ENCODE measurements around the gene TTC28. TPM values are rescaled to one million over a fixed set of nuclear protein-coding genes. Genes with fewer than 3 reads are reported as not detected.

TTC28 gene
- total and polyA plus RNA-seq, 10 of the 15 experiments (the other 5 are each of a cell fraction or from before 2014, with no cell fraction given): 0.15 to 8.4 (median 1.4) TPM

DNA sequence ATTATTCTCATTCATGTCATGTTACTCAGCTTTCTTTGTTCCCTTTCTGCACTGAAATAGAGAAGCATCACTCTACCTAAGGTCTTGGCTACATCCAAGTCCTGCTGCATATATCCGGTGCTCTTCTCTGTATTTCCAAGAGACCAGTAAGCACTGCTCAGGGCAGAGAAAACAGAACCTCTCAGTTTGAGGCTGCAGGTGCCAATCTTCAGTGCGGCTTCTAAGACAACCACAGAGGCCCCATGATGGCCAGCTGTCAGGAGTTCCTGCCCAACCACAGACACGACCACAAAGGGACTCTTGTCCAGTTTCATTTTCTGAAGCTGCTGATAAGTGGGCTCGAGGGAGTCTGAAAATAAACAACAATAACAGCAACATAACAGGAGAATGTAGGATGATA is 382.1 kb downstream of the TTC28 start (continued):
- TF ChIP-seq ZNF687 (IDR thresholded peaks at IDR 0.05) (no peak), MAX (IDR thresholded peaks at IDR 0.05; ENCODE audit: low read depth, low read length) (no peak), YBX1 (IDR thresholded peaks at IDR 0.05) (no peak), RELB (IDR thresholded peaks at IDR 0.05; ENCODE audit: low read depth) (no peak), PRDM15 (CRISPR knock-in tag; IDR thresholded peaks at IDR 0.05) (no peak), CEBPB (IDR thresholded peaks at IDR 0.05; ENCODE audit: borderline replicate concordance in 1 of 2, low read depth in 2 of 2, low read length in 2 of 2) (no peak), IKZF2 (IDR thresholded peaks at IDR 0.05) (no peak), BHLHE40 (IDR thresholded peaks at IDR 0.05; ENCODE audit: borderline replicate concordance in 1 of 2, low read depth in 2 of 2, low read length in 1 of 2) (peak; percentile 29 to 34; a peak in 1 of 4 replicates), PBX3 (IDR thresholded peaks at IDR 0.05; ENCODE audit: insufficient replicate concordance, low read depth, low read length) (peak; percentile 5), TCF12 (IDR thresholded peaks at IDR 0.05; ENCODE audit: low read depth, low read length) (peak; percentile 72), PAX8 (IDR thresholded peaks at IDR 0.05) (no peak), ZNF207 (IDR thresholded peaks at IDR 0.05; ENCODE audit: borderline replicate concordance) (no peak), ASH2L (IDR thresholded peaks at IDR 0.05; ENCODE audit: borderline replicate concordance, low read depth) (no peak), RFX5 (IDR thresholded peaks at IDR 0.05; ENCODE audit: low read depth, low read length) (no peak), NR2C2 (IDR thresholded peaks at IDR 0.05; ENCODE audit: borderline replicate concordance, control insufficient read depth, insufficient read length, low read depth) (no peak), STAT1 (conservative IDR thresholded peaks at IDR 0.05) (no peak)
- TF ChIP-seq, protein P1, sequence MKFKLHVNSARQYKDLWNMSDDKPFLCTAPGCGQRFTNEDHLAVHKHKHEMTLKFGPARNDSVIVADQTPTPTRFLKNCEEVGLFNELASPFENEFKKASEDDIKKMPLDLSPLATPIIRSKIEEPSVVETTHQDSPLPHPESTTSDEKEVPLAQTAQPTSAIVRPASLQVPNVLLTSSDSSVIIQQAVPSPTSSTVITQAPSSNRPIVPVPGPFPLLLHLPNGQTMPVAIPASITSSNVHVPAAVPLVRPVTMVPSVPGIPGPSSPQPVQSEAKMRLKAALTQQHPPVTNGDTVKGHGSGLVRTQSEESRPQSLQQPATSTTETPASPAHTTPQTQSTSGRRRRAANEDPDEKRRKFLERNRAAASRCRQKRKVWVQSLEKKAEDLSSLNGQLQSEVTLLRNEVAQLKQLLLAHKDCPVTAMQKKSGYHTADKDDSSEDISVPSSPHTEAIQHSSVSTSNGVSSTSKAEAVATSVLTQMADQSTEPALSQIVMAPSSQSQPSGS (IDR thresholded peaks at IDR 0.05; ENCODE audit: low read length): no peak

Measured in GM12878 (cell line).